Anterior cingulate cortex (tissue), 58 donors: ENCODE results near the gene CNDP1.
"Not testable (repeated sequence)": the region's sequence is repeated elsewhere in the genome, so short reads cannot be mapped to it uniquely, and the experiment has no call there.

ENCODE experiments used
- DNase-seq, 58 donors: peaks; one replicate each; lab custom pipeline; 2025; lab: John Stamatoyannopoulos, UW

CNDP1 gene

DNA sequence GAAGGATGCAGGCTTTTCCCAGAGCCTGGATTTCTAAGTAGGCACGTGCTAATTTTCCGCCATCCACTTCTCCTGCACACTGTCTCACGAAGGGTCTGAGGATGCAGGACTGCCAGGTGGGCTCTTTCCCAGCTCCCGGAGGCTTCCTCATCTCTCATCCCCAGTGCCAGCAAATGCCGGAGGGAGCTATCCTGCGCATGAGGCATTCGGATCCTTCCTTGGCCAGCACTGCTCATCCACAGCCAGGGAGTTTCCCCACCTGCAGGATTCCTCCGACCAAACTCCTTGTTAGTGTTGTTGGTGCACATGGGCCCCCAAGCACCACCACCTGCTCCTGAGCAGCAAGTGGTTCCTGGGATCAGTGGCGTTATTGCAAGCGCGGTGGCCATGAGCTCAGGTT lies 5.0 kb downstream of the CNDP1 start:
- no peak for DNase-seq

- DNase-seq = peak in 1 of 58 donors; percentile 63
These were observed 6.5 kb downstream of the CNDP1 start for GRCh38 chr18:74540652-74541421.

GRCh38 chr18:74541703-74542555 lies 7.6 kb downstream of the CNDP1 start:
- DNase-seq = peak in 43 of 58 donors; percentile 8 to 86 (median 53)

DNA sequence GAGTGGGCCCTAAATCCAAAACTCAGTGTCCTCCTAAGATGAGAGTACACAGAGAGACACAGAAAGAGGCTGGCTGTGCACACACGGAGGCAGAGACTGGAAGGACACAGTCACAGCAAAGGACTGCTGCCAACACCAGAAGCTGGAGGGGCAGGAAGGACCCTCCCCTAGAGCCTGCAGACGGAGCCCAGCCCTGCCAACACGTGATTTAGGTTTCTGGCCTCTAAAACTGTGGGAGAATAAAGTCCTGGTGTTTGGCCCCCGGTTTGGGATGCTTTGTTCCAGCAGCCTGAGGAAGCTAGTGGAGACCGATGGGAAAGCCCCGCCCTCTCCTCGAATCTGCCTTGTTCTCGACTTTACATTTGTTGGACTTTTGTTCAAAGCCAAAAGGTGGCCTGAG lies 10.6 kb downstream of the CNDP1 start:
- DNase-seq = no peak

DNA sequence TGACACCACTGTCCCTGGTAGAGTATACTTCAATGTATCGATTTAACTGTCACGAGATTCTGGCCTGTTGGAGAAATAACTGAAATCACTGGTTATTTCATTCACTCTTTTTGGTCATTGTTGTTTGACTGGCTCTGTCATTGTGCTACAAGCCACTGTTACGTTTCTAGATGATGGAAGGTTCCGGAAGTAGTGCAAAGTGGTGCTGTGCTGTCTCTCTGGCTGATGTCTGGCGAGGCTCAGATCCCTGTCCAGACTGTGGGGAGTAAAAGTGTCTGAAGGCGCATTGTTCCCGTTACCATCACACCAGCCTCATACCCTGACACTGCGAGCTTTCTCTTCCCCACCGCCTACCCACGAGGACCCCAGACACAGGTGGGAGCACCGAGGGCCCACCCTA lies 11.7 kb downstream of the CNDP1 start:
- DNase-seq = peak in 1 of 58 donors; percentile 41

- no peak for DNase-seq
These were observed 12.6 kb downstream of the CNDP1 start for GRCh38 chr18:74546751-74547530.

- no peak for DNase-seq
These were observed 13.6 kb downstream of the CNDP1 start for GRCh38 chr18:74547860-74548259.

GRCh38 chr18:74549591-74550104 lies 15.3 kb downstream of the CNDP1 start:
- DNase-seq = no peak

DNA sequence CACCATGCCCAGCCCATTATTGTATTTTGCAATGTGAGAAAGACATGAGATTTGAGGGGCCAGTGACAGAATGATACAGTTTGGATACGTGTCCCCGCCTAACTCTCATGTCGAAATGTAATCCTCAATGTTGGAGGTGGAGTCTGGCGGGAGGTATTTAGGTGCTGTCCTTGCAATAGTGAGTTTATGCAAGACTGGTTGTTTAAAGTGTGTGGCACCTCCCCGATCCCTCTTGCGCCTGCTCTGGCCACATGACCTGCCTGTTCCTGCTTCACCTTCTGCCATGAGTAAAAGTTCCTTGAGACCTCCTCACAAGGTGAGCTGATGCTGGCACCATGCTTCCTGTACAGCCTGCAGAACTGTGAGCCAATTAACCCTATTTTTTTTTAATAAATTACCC lies 16.6 kb downstream of the CNDP1 start:
- no peak for DNase-seq

DNA sequence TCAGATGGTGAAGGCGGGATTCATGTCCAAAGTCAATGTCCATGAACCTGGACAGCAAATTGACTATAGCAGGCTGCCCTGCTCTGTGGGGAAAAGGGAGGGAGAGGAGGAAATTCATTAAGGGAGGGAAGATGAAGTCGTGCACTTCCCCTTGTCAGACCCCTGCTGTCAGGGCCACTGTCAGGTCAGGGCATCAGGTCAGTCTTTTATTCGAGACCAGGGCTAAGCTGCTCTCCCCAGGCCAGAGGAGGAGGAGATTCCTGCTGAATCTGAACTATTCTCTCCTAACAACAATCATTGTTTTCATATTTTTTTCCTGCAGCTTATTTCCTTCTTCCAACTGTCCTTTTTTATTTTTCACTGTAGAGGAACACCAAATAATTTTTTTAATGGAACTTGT lies 17.2 kb downstream of the CNDP1 start:
- DNase-seq = no peak

DNA sequence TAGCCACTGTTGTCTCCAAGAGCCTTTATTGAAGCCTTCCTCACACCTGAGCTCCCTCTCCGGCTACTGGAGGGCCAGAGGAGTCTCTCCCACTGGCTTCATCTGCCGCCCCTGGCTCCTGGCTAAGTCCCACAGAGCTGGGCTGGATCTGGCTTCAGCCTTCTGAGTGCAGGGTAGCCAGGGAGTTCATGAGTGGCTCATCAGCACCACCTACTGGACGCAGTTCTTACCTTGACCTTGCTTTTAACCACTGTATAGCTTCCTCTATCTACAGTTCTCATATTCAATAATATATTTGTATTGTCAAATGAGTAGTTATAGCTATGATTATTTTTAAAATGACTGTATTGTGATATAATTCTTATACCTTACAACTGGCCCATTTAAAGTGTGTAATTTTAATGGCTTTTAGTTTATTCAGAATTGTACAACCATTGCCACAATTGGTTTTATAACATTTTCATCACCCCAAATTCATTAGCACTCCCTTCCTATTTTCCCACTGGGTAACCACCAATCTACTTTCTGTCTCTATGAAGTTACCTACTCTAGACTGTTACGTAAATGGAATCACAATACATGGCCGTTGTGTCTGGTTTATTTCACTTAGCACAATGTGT lies 17.7 kb downstream of the CNDP1 start:
- peak in 54 of 58 donors; percentile 6 to 86 (median 61) for DNase-seq

GRCh38 chr18:74556126-74556525 lies 21.8 kb downstream of the CNDP1 start:
- no peak for DNase-seq

GRCh38 chr18:74558096-74558495 lies 23.8 kb downstream of the CNDP1 start:
- no peak for DNase-seq

DNA sequence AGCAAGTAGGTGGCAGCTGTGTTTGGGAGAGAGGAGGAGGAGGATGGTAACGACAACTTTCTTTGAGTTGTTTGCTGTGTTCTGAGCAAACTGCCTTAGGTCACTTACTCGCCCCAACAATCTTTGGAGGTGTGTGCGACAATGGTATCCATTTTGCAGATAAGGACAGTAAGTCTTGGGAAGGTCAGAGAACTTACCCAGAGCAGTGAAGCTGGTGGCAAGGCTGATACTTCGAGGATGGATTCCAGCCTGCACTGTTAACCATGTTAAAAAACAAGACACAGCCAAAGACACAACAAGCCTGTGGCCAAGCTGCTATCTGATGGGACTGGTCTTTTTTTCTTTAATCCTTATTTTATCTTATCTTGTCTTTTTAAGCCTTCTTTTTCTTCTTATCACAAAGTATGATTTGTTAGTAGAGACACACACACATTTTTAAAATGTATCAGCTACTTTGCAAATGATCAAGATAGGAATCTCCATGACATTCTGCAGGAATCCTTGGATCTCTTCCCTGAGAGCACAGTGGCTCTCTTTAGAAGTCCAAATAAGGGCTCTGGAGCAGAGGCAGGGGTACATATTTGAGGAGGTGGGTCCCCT lies 27.9 kb downstream of the CNDP1 start:
- DNase-seq = no peak

DNA sequence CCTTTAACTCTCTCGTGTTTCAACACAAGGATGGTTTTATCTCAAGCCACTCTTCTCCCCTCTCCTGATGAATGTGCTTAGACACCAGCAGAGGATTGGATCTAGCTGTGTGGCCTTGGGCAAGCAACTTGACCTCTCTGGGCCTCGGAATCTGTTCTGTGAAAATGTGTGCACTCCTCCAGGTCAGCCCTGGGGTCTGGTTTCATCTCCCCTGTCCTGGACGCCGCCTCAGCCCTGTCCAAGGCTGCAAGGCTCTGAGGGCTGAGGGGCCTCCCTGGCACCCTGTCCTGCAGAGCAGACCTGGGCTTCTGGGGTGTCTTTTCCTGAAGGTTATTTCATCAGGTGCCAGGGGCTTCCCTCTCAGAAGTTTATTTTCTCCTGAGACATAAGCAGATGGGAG lies 28.5 kb downstream of the CNDP1 start:
- no peak for DNase-seq

- DNase-seq = no peak
These were observed 29.7 kb downstream of the CNDP1 start for GRCh38 chr18:74563999-74564398.

GRCh38 chr18:74565164-74565563 lies 30.9 kb downstream of the CNDP1 start:
- DNase-seq = not testable (repeated sequence)

GRCh38 chr18:74565993-74566392 lies 31.7 kb downstream of the CNDP1 start:
- DNase-seq = not testable (repeated sequence)

DNA sequence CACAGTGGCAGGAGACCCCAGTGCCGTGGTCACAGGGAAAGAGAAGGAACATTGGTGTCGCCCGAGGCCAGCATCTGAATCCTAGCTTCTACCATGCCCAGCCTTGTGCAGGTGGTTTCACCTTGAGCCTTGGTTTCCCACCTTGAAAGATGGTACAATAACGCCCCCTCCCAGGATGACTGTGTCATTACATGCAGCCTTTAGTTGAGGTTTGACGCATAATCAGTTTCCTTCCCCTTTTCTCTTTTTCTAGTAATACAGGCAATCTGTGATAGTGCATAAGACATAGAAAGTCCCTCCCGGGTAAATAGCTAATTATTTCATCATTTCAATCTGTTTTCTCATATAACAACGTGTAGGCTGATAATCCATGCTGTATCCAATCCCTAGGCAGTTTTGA lies 33.5 kb downstream of the CNDP1 start:
- DNase-seq = no peak

- no peak for DNase-seq
These were observed 35.1 kb downstream of the CNDP1 start for GRCh38 chr18:74569401-74569800.
